ENCODE measurements around the gene AKAP6.
"Not testable (repeated sequence)": the region's sequence is repeated elsewhere in the genome, so short reads cannot be mapped to it uniquely, and the experiment has no call there.

AKAP6 gene

DNA sequence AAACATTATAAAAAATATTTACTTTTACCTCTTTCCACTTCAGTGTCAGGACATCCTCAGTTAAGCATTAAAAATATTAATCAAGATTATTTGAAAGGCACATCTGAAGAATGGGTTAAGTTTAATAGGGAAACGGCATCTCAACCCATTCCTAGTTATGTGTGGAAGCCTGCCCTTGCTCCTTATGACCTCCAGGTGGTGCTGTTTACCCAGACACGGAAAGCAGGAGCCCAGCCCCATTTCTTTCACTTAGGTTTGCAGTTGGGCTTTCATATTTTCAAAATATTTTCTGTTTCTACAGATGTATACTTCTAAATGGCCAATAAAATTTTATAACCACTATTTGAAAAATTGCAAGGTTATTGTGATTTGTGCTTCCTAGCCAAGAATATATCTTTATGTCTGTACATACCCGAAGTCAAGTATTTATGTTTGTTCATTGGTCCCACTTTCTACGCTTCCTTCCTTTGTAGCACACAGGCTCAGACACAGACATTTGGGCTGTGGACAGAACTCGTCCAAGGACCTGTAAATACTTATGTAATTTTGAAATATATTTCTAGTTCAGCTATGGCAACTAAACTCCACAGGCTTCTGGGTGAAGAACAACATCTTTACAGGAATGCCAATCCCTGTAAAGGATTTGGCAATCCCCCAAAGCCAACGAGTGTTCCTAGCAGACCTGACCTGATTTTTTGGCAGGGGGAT is 247.1 kb downstream of the AKAP6 start:
- no peak overlapping the region for H3K4me3 ChIP-seq (ENCODE audit: low read depth, low read length)
- in situ Hi-C loops (cut with HindIII; ENCODE audit: low pct_ligation_motif_present, low sequenced_read_pairs) = loop anchor here (25.0 kb wide), 1 partner anchor 1211 kb away; no protein-coding TSS in a partner anchor

GRCh38 chr14:32576977-32577376 is 247.9 kb downstream of the AKAP6 start:
- H3K36me3 ChIP-seq (replicated peaks) = no peaks in the 10 kb centered on the region
- no peak for DNase-seq
- H3K27me3 ChIP-seq (replicated peaks) = no peaks in the 10 kb centered on the region
- no peak overlapping the region for H3K27ac ChIP-seq
- H3K4me3 ChIP-seq (ENCODE audit: low read depth, low read length) = no peak overlapping the region
- no peak for TF ChIP-seq CTCF (IDR thresholded peaks at IDR 0.05; ENCODE audit: low read depth, low read length, missing control alignments)
- in situ Hi-C loops (cut with HindIII; ENCODE audit: low pct_ligation_motif_present, low sequenced_read_pairs) = loop anchor here (25.0 kb wide), 1 partner anchor 1210 kb away; no protein-coding TSS in a partner anchor

More for the DNA sequence above, 247.1 kb downstream of the AKAP6 start:
- TF ChIP-seq CTCF (IDR thresholded peaks at IDR 0.05; ENCODE audit: low read depth, low read length, missing control alignments) = peak; percentile 95
- no peaks in the 10 kb centered on the region for H3K36me3 ChIP-seq (replicated peaks)
- DNase-seq = peak; percentile 50
- H3K27ac ChIP-seq = no peak overlapping the region
- H3K27me3 ChIP-seq (replicated peaks) = no peaks in the 10 kb centered on the region

DNA sequence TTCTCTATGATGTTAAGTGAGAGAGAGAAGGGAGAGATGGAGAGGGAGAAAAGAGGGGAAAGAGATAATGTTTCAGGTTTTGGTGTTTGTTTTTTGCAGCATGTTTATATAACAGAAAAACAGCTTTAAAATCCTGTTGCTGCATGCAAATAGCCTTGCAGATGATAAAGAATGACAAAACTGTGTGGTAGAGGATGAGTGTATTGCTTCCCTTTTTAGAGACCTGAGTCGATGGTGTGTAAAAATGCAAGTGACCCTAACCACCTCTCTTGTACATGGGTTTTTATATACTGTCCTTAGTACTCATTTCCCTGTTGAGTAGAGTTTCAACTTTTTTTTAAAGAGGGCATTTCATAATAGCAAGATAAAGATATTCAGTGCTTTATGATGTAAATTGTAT is 249.1 kb downstream of the AKAP6 start:
- in situ Hi-C loops (cut with HindIII; ENCODE audit: low pct_ligation_motif_present, low sequenced_read_pairs) = loop anchor here (25.0 kb wide), 1 partner anchor 1209 kb away; no protein-coding TSS in a partner anchor
- no peaks in the 10 kb centered on the region for H3K27me3 ChIP-seq (replicated peaks)
- no peak for TF ChIP-seq CTCF (IDR thresholded peaks at IDR 0.05; ENCODE audit: low read depth, low read length, missing control alignments)
- no peak overlapping the region for H3K27ac ChIP-seq
- no peaks in the 10 kb centered on the region for H3K36me3 ChIP-seq (replicated peaks)
- no peak overlapping the region for H3K4me3 ChIP-seq (ENCODE audit: low read depth, low read length)
- no peak for DNase-seq

GRCh38 chr14:32583427-32583826 is 254.3 kb downstream of the AKAP6 start:
- H3K27me3 ChIP-seq (replicated peaks); H3K4me3 ChIP-seq (ENCODE audit: low read depth, low read length); DNase-seq; H3K27ac ChIP-seq; H3K36me3 ChIP-seq (replicated peaks): not testable (repeated sequence)
- in situ Hi-C loops (cut with HindIII; ENCODE audit: low pct_ligation_motif_present, low sequenced_read_pairs) = loop anchor here (25.0 kb wide), 1 partner anchor 1204 kb away; no protein-coding TSS in a partner anchor

DNA sequence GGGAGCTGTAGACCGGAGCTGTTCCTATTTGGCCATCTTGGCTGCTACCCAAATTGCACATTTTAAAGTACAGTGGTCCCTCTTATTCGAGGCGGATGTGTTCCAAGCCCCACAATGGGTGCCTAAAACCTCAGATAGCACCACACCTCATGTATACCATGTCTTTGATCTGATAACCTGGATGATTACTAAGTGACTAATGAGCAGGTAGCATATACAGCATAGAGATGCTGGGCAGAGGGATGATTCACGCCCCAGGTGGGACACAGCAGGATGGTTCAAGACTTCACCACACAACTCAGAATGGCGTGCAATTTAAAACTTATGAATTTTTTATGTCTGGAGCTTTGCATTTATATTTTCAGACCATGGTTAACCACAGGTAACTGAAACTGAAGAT is 255.0 kb downstream of the AKAP6 start:
- Histone ChIP-seq H3K27me3 (replicated peaks) (no peaks in the 10 kb centered on the region), H3K36me3 (replicated peaks) (no peaks in the 10 kb centered on the region), H3K27ac (no peak overlapping the region), H3K4me3 (ENCODE audit: low read depth, low read length) (no peak overlapping the region)
- in situ Hi-C loops (cut with HindIII; ENCODE audit: low pct_ligation_motif_present, low sequenced_read_pairs) = loop anchor here (25.0 kb wide), 1 partner anchor 1203 kb away; no protein-coding TSS in a partner anchor
- no peak for TF ChIP-seq CTCF (IDR thresholded peaks at IDR 0.05; ENCODE audit: low read depth, low read length, missing control alignments)
- DNase-seq = no peak

DNA sequence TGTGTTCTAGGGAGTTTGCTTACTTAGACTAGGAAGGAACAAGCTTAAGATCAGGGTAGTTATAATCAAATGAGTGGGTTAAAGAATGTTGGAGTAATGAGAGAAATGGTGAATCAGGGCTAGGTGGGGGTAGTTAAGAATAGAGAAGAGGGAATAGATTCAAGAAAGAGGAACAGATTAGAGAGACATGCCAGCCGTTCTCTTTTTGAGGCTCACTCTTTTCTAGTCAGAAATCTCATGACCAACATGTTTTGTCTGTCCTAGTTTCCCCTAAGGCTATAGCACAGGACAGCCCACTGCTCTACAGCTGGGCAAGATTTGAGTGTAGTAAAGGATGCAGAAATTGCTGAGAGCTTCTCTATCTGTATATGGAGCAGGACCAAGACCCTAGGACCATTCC is 258.4 kb downstream of the AKAP6 start:
- no peak for TF ChIP-seq CTCF (IDR thresholded peaks at IDR 0.05; ENCODE audit: low read depth, low read length, missing control alignments)
- Histone ChIP-seq H3K27me3 (replicated peaks) (no peaks in the 10 kb centered on the region), H3K4me3 (ENCODE audit: low read depth, low read length) (no peak overlapping the region), H3K27ac (no peak overlapping the region), H3K36me3 (replicated peaks) (no peaks in the 10 kb centered on the region)
- in situ Hi-C loops (cut with HindIII; ENCODE audit: low pct_ligation_motif_present, low sequenced_read_pairs) = loop anchor here (25.0 kb wide), 1 partner anchor 1200 kb away; no protein-coding TSS in a partner anchor
- no peak for DNase-seq
